COLO668 (cell line): ENCODE data around the gene AMBN.

ENCODE experiments used
- DNase-seq: peaks from one replicate; lab custom pipeline; 2025; ENCODE audit not compliant: unreplicated experiment; lab: John Stamatoyannopoulos, UW

Gene AMBN, protein sequence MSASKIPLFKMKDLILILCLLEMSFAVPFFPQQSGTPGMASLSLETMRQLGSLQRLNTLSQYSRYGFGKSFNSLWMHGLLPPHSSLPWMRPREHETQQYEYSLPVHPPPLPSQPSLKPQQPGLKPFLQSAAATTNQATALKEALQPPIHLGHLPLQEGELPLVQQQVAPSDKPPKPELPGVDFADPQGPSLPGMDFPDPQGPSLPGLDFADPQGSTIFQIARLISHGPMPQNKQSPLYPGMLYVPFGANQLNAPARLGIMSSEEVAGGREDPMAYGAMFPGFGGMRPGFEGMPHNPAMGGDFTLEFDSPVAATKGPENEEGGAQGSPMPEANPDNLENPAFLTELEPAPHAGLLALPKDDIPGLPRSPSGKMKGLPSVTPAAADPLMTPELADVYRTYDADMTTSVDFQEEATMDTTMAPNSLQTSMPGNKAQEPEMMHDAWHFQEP

DNA sequence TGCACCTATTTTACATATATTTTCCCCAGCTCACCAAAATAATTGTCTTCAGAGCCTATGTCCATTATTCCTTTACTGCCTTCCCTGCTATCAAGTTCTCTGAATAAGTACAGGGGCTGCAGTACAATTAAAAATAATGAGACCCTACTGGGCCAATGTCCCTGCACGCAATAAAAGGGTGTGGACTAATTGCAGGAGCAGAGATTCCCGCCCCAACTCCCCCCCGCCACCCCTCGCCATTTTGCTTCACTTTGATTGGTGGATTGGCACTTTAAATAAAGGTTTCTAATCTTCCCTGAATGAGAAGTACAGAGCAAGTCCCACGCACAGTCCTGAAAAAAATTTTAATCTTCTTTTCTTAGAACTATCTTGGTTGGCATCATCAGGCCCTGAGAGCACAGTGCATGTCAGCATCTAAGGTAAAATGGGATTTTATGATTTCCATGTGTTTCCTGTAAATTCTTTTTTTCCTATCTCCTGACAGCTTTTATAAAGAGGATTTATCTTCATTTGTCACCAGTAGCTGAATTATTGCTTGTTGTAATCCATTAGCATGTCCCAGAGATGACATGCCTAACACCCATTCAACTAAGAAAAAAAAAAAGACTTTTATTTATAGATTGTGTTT is at the start of gene AMBN:
Gene AMBN, plus strand, starts transcription at position 302 of the 628 bp plus-strand sequence. Its CDS starts 103 bp downstream, at position 405.
- DNase-seq, result no peak

DNA sequence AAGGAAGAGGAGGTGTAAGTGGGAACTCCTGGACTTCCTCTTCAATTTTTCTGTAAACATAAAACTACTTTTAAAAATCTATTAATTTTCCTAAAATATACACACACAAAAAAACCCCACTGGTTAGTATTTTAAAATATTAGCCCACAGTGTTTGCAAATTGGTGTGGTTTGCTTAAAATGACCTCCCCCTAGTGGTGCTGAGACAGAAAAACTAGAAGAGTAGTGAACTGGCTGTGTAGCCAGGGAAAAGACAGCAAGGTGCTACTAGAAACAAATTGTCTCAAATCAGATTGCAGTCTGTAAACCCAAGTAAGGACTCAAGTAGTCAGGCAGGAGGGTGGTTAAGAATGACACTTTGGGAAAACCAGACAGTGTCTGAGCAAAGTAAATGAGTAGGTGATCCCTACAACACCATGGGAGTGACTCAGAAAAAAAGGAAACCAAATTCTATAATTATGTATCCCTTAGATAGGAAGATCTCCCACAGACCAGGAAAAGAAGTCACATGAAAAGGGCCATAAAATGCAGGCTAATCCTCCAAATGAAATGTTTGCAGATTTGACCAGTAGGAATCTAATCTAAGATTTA is 47.7 kb upstream of the AMBN start:
- no peak for DNase-seq

DNA sequence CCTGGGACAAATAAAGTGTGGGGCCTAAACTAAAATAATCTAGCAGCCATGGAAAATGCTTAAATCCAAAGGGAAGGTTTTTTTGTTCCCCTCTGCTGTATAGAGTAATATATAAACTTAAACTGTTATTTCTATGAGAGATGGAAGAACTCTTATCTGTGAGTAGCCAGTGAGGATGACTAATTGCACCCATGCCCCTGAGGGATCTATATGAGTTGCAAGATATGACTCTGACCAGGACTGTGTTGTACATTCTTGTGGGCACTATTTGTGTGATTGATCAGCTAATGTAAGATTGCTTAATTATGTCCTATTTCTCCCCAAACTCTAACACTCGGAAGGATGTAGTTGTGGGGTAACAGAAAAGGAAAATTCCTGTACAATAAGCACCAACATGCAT is 35.2 kb upstream of the AMBN start:
- no peak for DNase-seq

DNA sequence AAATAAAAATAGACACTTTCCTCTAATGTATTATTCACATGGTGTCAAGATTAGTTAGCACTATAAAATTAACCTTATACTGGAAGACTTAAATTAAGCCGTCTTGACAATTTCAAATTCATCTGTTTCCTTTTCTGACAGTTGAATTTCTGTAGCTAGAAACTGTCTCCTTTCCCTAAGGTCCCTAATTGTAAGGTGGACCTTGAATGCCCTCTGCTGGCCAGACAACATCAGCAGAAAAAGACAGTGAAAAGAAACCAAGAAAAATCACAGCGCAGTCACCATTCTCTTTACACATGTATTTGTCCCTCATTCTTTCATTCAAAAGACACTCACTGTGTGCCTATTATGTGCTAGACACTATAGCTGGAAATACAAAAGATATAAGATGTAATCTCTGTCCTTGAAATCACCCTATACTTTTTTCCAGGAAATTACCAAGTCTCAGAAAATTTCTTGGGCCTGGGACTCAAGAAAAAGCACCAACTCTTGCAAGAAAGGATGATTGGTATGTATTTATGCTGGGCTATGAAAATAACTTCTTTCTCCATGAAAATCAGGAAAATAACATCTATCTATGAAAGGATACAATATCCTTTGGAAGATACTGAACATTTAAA is 32.7 kb upstream of the AMBN start:
- peak; percentile 60 for DNase-seq

DNA sequence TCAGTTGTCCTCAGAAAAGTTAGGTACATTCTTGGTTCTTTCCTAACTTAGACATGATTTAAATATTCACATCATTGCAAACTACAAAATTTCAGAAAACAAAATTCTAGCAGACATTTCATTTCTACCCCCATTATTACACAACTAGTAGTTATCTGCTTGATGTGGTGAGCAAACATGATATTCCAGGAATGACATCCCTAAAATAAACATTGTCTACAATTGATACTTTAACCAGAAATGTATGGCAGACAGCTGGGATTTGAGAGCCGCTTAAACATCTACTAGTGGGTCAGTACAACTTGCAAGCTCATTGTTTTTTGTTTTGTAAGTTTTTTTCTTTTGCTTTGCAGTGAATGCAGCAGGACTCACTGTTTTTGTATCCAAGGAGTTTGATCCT is 32.1 kb upstream of the AMBN start:
- no peak for DNase-seq

DNA sequence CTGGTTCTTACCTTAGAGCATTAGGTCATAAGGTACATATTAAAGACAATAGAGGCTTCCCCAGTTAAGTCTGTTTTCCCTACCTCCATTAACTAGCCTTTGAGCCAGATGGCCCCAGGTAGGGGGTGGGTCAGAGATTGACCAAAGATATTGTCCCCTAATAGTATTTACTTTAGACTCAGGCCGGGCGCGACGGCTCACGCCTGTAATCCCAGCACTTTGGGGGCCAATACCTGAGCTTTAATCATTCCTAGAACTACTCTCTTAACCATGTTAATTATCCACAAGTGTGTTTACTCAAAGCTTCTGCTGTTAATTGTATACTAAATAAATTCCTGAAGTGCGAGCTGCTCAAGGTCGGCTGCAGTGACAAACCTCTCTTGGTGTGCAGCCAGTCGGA is 28.0 kb upstream of the AMBN start:
- DNase-seq, result peak; percentile 80

DNA sequence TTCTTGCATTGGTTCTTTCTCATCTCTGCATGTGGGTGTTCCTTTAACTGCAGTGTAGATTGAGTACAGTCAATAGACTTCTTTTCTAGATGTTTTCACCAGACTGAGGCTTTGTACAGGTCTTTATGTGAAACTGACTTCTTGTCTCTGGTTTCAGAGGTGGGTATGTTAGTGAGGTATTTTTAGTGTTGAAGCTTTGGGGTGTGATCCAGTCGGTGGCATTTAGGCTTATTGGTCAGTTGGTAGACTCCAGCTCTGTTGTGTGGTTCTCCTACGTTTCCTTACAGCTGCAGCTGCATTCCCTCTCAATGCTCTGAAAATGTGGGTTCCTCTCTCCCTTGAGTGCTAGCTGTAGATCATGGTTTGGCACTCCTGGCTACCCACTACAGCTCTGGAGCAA is 21.3 kb upstream of the AMBN start:
- no peak for DNase-seq

DNA sequence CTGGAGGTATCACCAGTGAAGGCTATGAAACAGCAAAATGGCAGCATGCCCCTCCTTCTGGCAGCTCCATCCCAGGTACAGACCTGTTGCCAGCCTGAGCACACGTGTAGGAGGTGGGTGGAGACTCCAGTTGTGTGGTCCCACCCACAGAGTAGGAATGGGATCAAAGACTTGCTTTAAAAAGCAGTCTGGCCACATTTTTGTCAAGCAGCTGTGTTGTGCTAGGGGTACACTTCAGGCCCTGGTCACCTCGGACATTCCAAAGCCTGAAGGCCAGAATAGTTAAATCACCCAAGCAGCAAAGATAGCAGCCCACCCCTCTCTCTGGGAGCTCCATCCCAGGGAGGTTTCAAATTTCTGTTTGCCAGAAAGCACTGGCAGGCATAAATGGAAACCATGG is 20.3 kb upstream of the AMBN start:
- DNase-seq, result no peak

DNA sequence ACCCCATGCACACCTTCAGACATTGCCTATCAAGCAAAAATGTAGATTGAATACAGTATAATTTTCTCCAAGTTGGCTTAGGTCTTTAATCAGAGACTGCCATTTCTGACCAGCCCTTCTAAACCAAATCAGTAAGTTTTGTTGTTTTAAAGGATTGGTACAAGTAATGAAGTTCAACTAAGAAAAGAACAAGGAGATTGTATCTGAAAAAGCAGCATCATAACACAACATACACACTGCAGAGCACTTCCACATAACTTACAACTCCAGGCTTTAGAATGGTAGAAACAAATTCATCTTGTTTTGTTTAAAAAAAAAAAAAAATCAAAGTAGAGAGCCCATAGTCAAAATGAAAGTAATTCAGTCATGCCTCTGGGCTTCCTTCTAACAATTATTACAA is 16.1 kb upstream of the AMBN start:
- DNase-seq, result no peak

DNA sequence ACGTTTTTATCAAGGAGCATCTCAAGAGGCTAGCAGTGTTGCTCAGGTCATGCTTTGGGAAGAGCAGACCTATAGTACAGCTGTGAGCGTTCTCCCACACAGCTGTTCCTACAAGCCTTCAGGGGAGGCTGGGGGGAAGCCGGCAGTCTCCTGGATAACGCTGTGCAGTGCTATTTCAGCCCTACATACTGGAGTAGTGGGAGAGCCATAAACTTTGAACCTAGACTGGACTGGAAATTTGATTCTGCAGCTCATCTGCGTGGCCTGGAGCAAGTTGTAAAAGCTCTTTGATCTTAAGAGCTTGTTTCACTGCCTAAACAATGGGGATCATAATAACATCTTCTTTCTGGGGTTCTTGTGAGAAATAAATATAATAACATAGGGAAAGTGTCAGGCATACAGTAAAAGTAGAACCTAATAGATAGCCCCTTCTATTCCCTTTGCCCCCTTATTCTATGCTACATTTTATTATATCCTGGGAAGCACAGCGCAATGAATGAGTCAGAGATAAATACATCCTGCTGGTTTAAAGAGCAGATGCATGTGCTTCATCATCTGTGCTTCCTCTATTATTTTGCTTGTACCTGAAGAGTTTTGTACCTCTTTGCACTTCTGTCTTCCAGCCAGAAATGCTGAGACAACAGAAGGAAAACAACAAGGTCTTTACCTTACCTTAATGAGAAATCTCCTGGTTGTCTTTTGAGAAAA is 14.7 kb upstream of the AMBN start:
- peak; percentile 32 for DNase-seq

DNA sequence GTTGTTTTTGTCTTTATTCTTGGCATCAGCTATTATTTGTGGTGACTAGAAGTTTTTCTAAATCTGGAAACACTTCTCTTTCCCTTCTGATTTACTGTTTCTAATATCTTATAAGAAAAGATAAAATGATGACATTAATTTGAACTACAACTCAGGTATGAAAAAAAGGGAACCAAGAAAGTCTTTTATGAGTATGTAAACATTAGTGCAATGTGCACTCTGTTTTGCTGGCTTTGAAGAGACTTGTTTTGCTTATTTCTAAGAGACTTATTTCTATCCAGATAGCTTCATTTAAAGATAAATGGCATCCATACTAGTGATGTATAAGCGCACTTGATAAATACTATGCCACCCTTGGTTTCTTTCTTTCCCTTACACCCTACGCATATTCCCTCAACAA is 10.1 kb upstream of the AMBN start:
- no peak for DNase-seq

DNA sequence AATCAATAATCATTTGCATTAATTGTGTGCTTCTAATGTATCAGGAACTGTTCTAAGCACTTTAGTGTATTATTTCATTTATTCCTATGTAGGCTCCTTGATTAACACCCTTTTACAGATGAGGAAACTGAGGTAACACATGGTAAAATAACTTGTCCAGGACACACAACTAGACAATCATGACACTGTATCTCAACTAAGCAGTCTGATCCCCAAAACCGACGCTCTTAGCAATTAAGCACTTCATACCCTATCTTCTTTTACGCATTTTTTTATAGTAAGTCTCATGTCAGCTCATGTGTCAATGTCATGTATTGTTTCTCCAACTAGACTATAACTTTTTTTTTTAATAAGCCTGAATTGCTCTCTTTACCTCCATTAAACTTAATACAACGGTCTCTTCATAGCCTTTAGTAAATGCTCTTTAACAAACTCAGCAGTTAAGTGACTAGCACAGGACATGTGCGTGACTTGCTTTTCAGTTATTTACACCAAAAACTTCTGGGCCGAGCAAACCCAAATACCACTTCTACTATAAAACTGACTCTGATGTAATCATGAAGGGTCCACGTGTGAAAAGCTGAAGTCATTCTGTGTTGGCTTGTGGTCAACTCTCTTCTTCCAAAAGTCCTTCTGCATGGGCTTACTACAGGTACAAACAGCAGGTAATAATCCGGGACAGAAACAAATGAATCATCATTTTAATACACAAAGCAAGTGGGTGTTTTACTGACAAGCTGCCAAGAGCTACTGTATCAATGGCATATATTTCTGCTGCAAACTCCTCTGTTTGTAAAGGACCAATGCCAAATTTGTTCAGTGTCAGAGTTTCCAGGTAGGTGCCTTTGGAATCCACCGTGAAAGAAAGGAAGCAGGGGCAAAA is 7.9 kb upstream of the AMBN start:
- peak; percentile 58 for DNase-seq

DNA sequence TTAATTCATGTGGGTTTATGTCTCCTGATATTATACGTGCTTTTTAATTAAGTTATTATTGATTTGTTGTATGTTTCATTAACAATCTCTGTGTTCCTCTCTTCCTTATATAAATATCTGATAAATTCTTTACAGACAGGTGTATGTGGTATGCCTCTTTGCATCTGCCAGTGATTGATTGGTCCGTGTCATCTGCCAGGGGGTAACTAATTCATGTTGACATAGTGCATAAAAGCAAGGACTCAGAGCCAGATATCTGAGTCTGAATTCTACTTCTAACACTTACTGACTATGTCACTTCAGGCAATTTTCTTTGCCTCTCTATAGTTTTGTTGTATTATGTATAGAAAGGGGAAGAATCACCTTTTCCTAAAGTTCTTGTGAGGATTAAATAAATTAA is 5.2 kb upstream of the AMBN start:
- DNase-seq, result peak; percentile 7

DNA sequence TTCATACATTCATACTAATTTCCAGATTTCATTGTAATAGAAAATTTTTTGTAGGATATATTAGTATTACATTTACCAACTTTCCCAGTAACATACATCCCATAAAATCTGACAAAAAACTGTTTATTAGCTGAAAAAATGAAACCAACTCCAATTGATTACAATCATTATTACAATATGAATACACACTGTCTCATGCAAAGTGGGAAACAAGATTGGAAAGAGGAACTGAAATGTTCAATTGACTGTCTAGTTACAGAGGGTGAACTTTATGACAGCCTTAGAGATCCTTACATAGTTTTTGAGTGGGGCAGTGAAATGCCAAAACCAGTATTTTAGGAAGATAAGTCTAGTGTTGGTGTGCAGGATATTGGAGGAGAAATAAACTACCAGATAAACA is 2.3 kb upstream of the AMBN start:
- no peak for DNase-seq

DNA sequence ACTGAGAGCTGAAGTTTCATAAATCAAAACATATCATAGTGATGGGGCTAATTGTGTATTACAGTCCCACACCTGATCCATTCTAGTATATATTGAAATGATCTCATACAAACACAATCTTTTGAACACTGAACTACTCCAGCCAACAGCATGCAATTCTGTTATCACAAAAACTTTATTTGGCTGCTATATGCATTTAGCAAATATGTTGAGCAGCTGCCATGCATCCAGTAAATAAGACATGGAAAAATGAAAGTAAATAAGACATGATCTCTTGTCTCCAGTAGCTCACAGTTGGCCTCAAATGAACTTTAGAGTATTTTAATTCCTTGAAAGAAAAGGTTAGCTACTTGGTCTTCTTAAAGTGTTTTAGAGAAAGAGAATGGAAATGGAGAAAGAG is 2.1 kb downstream of the AMBN start:
- no peak for DNase-seq

DNA sequence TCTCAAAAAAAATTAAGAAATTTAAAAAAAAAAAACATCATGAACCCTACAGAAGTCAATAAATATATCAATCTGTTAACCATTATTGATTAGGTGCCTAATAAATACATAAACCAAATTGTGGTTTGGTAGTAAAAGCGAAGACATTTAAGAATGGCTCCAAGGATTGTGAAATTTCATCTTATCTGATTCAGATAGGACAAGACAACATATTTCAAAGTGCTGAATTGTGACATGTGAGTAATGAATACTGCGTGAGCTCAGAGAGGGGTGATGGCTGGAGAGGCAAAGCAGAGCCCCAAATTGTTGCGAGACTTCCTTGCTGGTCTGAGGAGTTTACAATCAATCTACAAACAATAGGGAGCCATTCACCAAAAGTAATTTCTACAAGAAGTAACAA is 8.2 kb downstream of the AMBN start:
- no peak for DNase-seq

DNA sequence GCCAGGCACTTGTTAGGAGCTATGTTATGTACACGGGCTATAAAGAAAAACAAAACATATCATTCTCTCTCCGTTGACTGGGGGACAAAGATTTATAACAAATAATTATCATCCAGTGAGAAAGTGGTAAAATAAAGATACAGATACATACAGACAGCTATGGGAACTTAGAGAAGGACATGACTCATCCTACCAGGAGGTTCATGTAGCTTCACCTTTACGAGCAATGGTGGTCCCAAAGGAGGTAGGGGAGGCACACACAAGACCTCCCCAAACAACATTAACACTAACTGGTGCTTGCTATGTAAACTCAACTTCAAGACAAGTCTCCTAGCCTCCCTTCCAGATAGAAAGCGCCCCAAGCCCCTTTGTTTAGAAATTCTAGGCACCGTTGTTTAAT is 8.9 kb downstream of the AMBN start:
- no peak for DNase-seq

DNA sequence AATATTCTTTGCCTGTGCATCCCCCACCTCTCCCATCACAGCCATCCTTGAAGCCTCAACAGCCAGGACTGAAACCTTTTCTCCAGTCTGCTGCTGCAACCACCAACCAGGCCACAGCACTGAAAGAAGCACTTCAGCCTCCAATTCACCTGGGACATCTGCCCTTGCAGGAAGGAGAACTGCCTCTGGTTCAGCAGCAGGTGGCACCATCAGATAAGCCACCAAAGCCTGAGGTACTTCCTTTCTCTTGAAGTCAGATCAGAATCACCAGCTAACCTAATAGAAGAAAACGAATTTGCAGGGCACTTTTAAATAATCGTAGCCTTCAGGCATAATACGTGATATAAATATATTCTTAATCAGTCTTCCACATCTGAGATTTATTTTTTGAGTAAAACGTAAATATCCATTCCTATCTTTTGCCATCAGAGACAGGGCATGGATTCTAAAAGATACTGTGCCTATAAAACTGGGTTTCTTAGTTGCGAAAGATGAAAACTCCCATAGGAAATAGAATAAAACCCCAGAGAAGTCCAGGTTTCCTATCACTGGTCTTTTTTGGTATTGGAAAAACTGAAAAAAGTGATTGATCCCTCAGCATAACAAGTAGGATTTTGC is 9.5 kb downstream of the AMBN start:
- peak; percentile 62 for DNase-seq

DNA sequence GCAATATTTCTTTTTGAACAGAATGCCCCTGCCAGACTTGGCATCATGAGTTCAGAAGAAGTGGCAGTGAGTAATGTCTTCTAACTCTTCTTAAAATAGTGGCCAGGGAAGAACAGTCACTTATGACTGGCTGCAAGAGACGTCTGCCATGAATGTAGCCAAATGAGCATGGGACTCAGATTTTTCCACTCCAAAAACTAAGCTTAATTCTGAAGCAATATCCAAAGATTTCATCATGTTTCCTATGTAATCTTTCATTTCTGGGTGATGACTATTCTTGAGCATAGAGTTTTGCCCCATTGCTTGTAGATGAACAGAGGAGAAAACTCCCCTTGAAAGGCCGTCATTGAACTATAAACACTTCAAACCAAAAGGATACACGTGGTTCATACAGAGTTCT is 11.8 kb downstream of the AMBN start:
- no peak for DNase-seq

DNA sequence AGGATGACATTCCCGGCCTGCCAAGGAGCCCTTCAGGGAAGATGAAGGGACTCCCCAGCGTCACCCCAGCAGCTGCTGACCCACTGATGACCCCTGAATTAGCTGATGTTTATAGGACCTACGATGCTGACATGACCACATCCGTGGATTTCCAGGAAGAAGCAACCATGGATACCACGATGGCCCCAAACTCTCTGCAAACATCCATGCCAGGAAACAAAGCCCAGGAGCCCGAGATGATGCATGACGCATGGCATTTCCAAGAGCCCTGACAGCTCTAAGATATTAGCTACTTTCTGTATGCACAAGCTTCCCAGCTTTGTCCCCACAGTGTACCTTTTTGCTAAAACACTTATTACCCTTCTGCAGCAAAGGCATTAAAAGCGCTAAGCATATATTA is 14.4 kb downstream of the AMBN start:
- DNase-seq, result no peak
